H1 (cell line): Measurements from ENCODE around the gene MANBA. TPM values are rescaled to one million over a fixed set of nuclear protein-coding genes. Genes with fewer than 3 reads are reported as not detected.

ENCODE experiments used
- ATF2 ChIP-seq: IDR thresholded peaks from 2 replicates; pipeline ENCODE4 v1.6.1; 2012; ENCODE audit warnings: low read length, inconsistent platforms
- CHD2 ChIP-seq: IDR thresholded peaks from 2 replicates; pipeline ENCODE4 v1.6.1; 2012; ENCODE audit warnings: low read length, improper control_type of control experiment
- CREB1 ChIP-seq: IDR thresholded peaks from 2 replicates; pipeline ENCODE4 v1.6.1; 2012; ENCODE audit warnings: inconsistent platforms
- CTCF ChIP-seq, 3 experiments: IDR thresholded peaks; 1 replicate in 2 of 3; 2 replicates in 1 of 3; pipeline versions ENCODE4 v1.5.1 to v1.6.1; 2011; ENCODE audit warnings: low read length in 3 of 3, mild to moderate bottlenecking in 3 of 3, inconsistent platforms in 2 of 3, low read depth in 1 of 3, moderate library complexity in 1 of 3; ENCODE audit not compliant: insufficient read depth in 1 of 3; ENCODE audit errors: control extremely low read depth in 1 of 3
- KDM4A ChIP-seq: IDR thresholded peaks from one replicate; pipeline ENCODE4 v1.7.1; 2012; ENCODE audit warnings: low read depth, mild to moderate bottlenecking, moderate library complexity, low read length, inconsistent platforms; ENCODE audit not compliant: severe bottlenecking
- RFX5 ChIP-seq: IDR thresholded peaks from 2 replicates; pipeline ENCODE4 v1.6.1; 2011; ENCODE audit warnings: low read depth, low read length, improper control_type of control experiment, borderline replicate concordance
- SIN3A ChIP-seq, 2 experiments: IDR thresholded peaks in 1 of 2; conservative IDR thresholded peaks in 1 of 2; 2 replicates each; pipeline ENCODE4 v1.6.1; 2011 to 2012; ENCODE audit warnings: low read length in 2 of 2, improper control_type of control experiment in 1 of 2, low read depth in 1 of 2, mild to moderate bottlenecking in 1 of 2
- SRF ChIP-seq: IDR thresholded peaks from 2 replicates; pipeline ENCODE4 v1.6.1; 2011; ENCODE audit warnings: mild to moderate bottlenecking, low read depth, low read length, moderate library complexity
- TEAD4 ChIP-seq: IDR thresholded peaks from 2 replicates; pipeline ENCODE4 v1.6.1; 2012; ENCODE audit warnings: low read depth, low read length, inconsistent platforms, mixed read lengths
- USF2 ChIP-seq: IDR thresholded peaks from 2 replicates; pipeline ENCODE4 v1.6.1; 2011; ENCODE audit warnings: low read length, improper control_type of control experiment
- ZNF274 ChIP-seq: IDR thresholded peaks from 2 replicates; pipeline ENCODE4 v1.7.0; 2012; ENCODE audit warnings: low read length, borderline replicate concordance; ENCODE audit errors: extremely low read depth
- polyA plus RNA-seq, 7 experiments: library from polyadenylated mRNA; depleted of rRNA in 3 of 7; stranded (reverse) in 5 of 7; unstranded in 2 of 7; fragments of >200 nt in 5 of 7; fragments of 200-250 nt in 2 of 7; gene quantifications; 1 replicate in 5 of 7; 2 replicates in 1 of 7; 4 replicates in 1 of 7; pipeline versions ENCODE4 v1.2.1 to v1.2.3, GENCODE V29; 2011 to 2013; ENCODE audit warnings: missing spikeins in 2 of 7, mixed read lengths in 2 of 7
- total RNA-seq: library from RNA; stranded (reverse); fragmentation: NEBNext Ultra II Directional; extraction: Animal tissue kit (Norgen Biotek cat#: 25700); gene quantifications from 2 replicates; pipeline ENCODE4 v1.2.1, GENCODE V29; 2021

Gene MANBA
- total and polyA plus RNA-seq, 2 of the 8 experiments (the other 6 are each of a cell fraction or from before 2014, with no cell fraction given) = 22.9 to 27.8 TPM

GRCh38 chr4:102759831-102760644 lies 730 bp downstream of the MANBA start (continued):
- TF ChIP-seq USF2 = no peak
- TF ChIP-seq TEAD4 = no peak
- TF ChIP-seq CHD2 = no peak
- 0 out of 4 replicates have a peak, but pooled peaks have one; percentile 5 to 13 for TF ChIP-seq SIN3A (conservative IDR thresholded peaks at IDR 0.05 in 1 of 2, IDR thresholded peaks at IDR 0.05 in 1 of 2; ENCODE audit: low read depth in 1 of 2, low read length in 2 of 2)
- no peak for TF ChIP-seq SRF
- TF ChIP-seq RFX5 = no peak
- no peak for TF ChIP-seq CREB1
- no peak for TF ChIP-seq ZNF274
- no peak for TF ChIP-seq ATF2
- no peak for TF ChIP-seq KDM4A
- TF ChIP-seq CTCF (IDR thresholded peaks at IDR 0.05; ENCODE audit: control extremely low read depth in 1 of 3, insufficient read depth in 1 of 3, low read depth in 1 of 3, low read length in 3 of 3) = no peak
